Ishikawa (cell line): ENCODE results near the gene RSRC2.

Source experiments
- CEBPB ChIP-seq: IDR thresholded peaks from 2 replicates; pipeline ENCODE4 v1.6.1; 2012
- CREB1 ChIP-seq: IDR thresholded peaks from 2 replicates; pipeline ENCODE4 v1.6.1; 2012; ENCODE audit warnings: low read depth
- EGR1 ChIP-seq: IDR thresholded peaks from 2 replicates; pipeline ENCODE4 v1.6.1; 2012
- EP300 ChIP-seq: IDR thresholded peaks from 2 replicates; pipeline ENCODE4 v1.6.1; 2012; ENCODE audit warnings: borderline replicate concordance
- FOXM1 ChIP-seq: IDR thresholded peaks from 2 replicates; pipeline ENCODE4 v1.6.1; 2012; ENCODE audit warnings: low read depth, borderline replicate concordance
- MAX ChIP-seq: IDR thresholded peaks from 2 replicates; pipeline ENCODE4 v1.6.1; 2012
- NFIC ChIP-seq: IDR thresholded peaks from 2 replicates; pipeline ENCODE4 v1.6.1; 2012
- RAD21 ChIP-seq: IDR thresholded peaks from 2 replicates; pipeline ENCODE4 v1.6.1; 2012; ENCODE audit warnings: low read depth
- TAF1 ChIP-seq: IDR thresholded peaks from 2 replicates; pipeline ENCODE4 v1.6.1; 2012; ENCODE audit warnings: low read depth, mild to moderate bottlenecking
- TCF12 ChIP-seq: IDR thresholded peaks from 2 replicates; pipeline ENCODE4 v1.6.1; 2012; ENCODE audit warnings: low read depth
- TEAD4 ChIP-seq: IDR thresholded peaks from 2 replicates; pipeline ENCODE4 v1.6.1; 2012
- YY1 ChIP-seq: IDR thresholded peaks from 2 replicates; pipeline ENCODE4 v1.6.1; 2012; ENCODE audit warnings: low read depth
- ZBTB7A ChIP-seq: IDR thresholded peaks from 2 replicates; pipeline ENCODE4 v1.6.1; 2012; ENCODE audit warnings: low read depth
- TF ChIP-seq, protein P1 (sequence below): IDR thresholded peaks from 2 replicates; pipeline ENCODE4 v1.6.1; 2012
- TF ChIP-seq, protein P2 (sequence below): IDR thresholded peaks from 2 replicates; pipeline ENCODE4 v1.6.1; 2012; ENCODE audit warnings: low read depth, mild to moderate bottlenecking

RSRC2 gene

DNA sequence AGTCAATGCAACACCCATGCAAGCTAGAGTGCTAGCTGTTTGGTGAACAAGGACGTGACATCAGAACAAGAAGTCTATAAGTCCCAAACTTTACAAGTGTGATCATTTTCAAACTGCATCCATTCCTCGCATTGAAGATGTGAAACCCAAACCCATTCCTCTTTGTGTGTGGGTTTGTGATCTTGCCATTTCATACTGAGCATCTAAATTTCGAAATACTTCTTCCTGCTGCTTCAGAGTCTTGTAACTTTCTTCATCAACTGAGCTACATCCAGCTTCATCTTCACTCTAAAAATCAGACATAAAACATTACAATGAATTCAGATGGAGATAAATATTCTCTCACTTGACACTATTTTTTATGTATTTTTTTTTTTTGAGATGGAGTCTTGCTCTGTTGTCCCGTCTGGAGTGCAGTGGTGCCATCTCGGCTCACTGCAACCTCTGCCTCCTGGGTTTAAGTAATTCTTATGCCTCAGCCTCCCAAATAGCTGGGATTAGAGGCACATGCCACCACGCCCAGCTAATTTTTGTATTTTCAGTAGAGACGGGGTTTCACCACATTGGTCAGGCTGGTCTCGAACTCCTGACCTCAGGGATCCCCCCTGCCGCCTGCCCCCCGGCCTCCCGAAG lies 21.2 kb downstream of the RSRC2 start:
- TF ChIP-seq TCF12 (no peak), FOXM1 (no peak), ZBTB7A (no peak), MAX (no peak), CREB1 (no peak), NFIC (no peak), CEBPB (no peak)
- TF ChIP-seq, protein P1, sequence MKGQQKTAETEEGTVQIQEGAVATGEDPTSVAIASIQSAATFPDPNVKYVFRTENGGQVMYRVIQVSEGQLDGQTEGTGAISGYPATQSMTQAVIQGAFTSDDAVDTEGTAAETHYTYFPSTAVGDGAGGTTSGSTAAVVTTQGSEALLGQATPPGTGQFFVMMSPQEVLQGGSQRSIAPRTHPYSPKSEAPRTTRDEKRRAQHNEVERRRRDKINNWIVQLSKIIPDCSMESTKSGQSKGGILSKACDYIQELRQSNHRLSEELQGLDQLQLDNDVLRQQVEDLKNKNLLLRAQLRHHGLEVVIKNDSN: no peak
- TF ChIP-seq, protein P2, sequence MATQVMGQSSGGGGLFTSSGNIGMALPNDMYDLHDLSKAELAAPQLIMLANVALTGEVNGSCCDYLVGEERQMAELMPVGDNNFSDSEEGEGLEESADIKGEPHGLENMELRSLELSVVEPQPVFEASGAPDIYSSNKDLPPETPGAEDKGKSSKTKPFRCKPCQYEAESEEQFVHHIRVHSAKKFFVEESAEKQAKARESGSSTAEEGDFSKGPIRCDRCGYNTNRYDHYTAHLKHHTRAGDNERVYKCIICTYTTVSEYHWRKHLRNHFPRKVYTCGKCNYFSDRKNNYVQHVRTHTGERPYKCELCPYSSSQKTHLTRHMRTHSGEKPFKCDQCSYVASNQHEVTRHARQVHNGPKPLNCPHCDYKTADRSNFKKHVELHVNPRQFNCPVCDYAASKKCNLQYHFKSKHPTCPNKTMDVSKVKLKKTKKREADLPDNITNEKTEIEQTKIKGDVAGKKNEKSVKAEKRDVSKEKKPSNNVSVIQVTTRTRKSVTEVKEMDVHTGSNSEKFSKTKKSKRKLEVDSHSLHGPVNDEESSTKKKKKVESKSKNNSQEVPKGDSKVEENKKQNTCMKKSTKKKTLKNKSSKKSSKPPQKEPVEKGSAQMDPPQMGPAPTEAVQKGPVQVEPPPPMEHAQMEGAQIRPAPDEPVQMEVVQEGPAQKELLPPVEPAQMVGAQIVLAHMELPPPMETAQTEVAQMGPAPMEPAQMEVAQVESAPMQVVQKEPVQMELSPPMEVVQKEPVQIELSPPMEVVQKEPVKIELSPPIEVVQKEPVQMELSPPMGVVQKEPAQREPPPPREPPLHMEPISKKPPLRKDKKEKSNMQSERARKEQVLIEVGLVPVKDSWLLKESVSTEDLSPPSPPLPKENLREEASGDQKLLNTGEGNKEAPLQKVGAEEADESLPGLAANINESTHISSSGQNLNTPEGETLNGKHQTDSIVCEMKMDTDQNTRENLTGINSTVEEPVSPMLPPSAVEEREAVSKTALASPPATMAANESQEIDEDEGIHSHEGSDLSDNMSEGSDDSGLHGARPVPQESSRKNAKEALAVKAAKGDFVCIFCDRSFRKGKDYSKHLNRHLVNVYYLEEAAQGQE: no peak

GRCh38 chr12:122503783-122504590 lies 22.7 kb downstream of the RSRC2 start:
- TF ChIP-seq EGR1 (no peak), EP300 (no peak), FOXM1 (no peak), TCF12 (no peak), CREB1 (no peak), YY1 (no peak)
- TF ChIP-seq, protein P2: no peak
- TF ChIP-seq, protein P1: no peak

DNA sequence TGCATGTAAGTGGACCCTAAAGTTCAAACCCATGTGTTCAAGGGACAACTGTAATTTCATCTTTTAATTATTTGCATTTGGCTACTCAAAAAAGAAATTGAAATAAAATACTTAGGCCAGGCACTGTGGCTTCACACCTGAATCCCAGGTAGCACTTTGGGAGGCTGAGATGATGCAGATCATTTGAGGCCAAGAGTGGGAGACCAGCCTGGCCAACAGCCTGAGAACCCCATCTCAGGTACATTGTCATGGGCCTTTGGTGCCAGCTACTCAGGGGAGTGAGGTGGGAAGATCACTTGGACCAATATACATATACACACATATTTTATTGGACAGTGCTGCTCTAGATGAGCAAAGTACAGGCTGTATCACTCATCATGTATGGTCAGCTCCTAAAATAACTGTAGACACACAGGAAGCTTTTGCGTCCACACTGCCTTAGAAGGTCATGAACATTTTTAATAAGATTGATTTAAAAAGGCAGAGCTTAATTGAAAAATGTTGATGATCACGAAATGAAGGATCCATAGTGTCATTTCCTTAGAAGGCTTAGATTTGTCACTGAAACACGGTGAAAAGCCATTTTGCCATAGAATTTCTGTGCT lies 23.5 kb downstream of the RSRC2 start:
- TF ChIP-seq, protein P1: no peak
- no peak for TF ChIP-seq YY1
- no peak for TF ChIP-seq RAD21
- TF ChIP-seq NFIC: no peak
- TF ChIP-seq EGR1: no peak
- TF ChIP-seq ZBTB7A: no peak
- TF ChIP-seq TEAD4: no peak
- TF ChIP-seq EP300: no peak
- TF ChIP-seq, protein P2: no peak

GRCh38 chr12:122501489-122501989 lies 25.2 kb downstream of the RSRC2 start:
- no peak for TF ChIP-seq TAF1
- no peak for TF ChIP-seq NFIC
- TF ChIP-seq CREB1: no peak
- no peak for TF ChIP-seq EP300
- TF ChIP-seq TCF12: no peak
- TF ChIP-seq RAD21: no peak
- no peak for TF ChIP-seq TEAD4
- TF ChIP-seq, protein P2: no peak
- no peak for TF ChIP-seq EGR1
- TF ChIP-seq, protein P1: no peak
- no peak for TF ChIP-seq CEBPB
- no peak for TF ChIP-seq MAX
- no peak for TF ChIP-seq YY1
- no peak for TF ChIP-seq ZBTB7A
